DMS153 treated with DMSO at 0.1 percent for 48 hours (cell line): Measurements from ENCODE around the gene SLMAP.

Source experiments
- DNase-seq: peaks from one replicate; lab custom pipeline; 2025; ENCODE audit not compliant: unreplicated experiment; lab: John Stamatoyannopoulos, UW

SLMAP gene

GRCh38 chr3:57746156-57747010, 9.7 kb upstream of the SLMAP start:
- no peak for DNase-seq

GRCh38 chr3:57749542-57749941, 6.6 kb upstream of the SLMAP start:
- DNase-seq = no peak

- no peak for DNase-seq
Measured at GRCh38 chr3:57752307-57752706, 3.8 kb upstream of the SLMAP start.

GRCh38 chr3:57753016-57753415, 3.1 kb upstream of the SLMAP start:
- DNase-seq = no peak

GRCh38 chr3:57755368-57755675, 787 bp upstream of the SLMAP start:
- DNase-seq = no peak

GRCh38 chr3:57756528-57757401, 656 bp downstream of the SLMAP start:
- DNase-seq = no peak

GRCh38 chr3:57757642-57758297, 1.7 kb downstream of the SLMAP start:
- no peak for DNase-seq

- DNase-seq = no peak
Measured at GRCh38 chr3:57758686-57759085, 2.6 kb downstream of the SLMAP start.

GRCh38 chr3:57764794-57765193, 8.7 kb downstream of the SLMAP start:
- no peak for DNase-seq

GRCh38 chr3:57768595-57768994, 12.5 kb downstream of the SLMAP start:
- no peak for DNase-seq

GRCh38 chr3:57770009-57770827, 14.1 kb downstream of the SLMAP start:
- DNase-seq = no peak

GRCh38 chr3:57772251-57772650, 16.1 kb downstream of the SLMAP start:
- DNase-seq = no peak

- no peak for DNase-seq
Measured at GRCh38 chr3:57777774-57778173, 21.7 kb downstream of the SLMAP start.

GRCh38 chr3:57778494-57778893, 22.4 kb downstream of the SLMAP start:
- no peak for DNase-seq

- DNase-seq = no peak
Measured at GRCh38 chr3:57779666-57780065, 23.6 kb downstream of the SLMAP start.

- no peak for DNase-seq
Measured at GRCh38 chr3:57783186-57784088, 27.3 kb downstream of the SLMAP start.

- no peak for DNase-seq
Measured at GRCh38 chr3:57784089-57784735, 28.1 kb downstream of the SLMAP start.

GRCh38 chr3:57785446-57785845, 29.3 kb downstream of the SLMAP start:
- no peak for DNase-seq

- DNase-seq = no peak
Measured at GRCh38 chr3:57787867-57788623, 31.9 kb downstream of the SLMAP start.
